ENCODE data around the gene EPN1. TPM values are rescaled to one million over a fixed set of nuclear protein-coding genes. Genes with fewer than 3 reads are reported as not detected.

Gene EPN1
- total RNA-seq, 3 donors from 2014 or later (not counting 1 experiment from before 2014, with no cell fraction given), result 47.6 to 56.4 (median 51.8) TPM

DNA sequence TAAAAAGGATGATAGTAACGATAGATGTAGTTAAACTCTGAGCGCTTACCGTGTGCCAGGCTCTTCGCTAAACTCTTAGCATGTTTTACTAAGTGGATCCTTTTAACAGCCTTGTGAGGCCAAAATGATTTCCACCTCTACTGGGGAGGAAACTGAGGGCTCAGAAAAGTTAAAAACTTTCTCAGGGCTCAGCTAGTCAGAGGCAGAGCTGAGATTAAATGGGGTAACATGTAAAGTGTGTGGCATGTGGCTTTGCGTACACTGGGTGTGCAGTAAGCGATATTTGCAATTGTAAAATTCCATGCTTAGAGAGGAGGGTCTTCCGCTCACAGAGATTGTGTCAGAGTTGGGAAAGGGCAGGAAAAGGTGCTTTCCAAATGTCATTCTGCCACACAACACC, 18.5 kb upstream of the EPN1 start:
- no peak for TF ChIP-seq CTCF (IDR thresholded peaks at IDR 0.05)
- WGBS (ENCODE audit: insufficient coverage), result 50% methylated on average over 7 of the region's 7 CpGs
- Mint-ChIP-seq H3K4me1 (peaks cover 48 to 64% of the 10 kb centered on the region in 2 donors), H3K4me3 (peak overlapping the region; percentile 100), H3K27ac (peak overlapping the region; percentile 99 to 100), H3K36me3 (peaks cover under 1% of the 10 kb centered on the region), H3K27me3 (ENCODE audit: low read depth in 2 of 2) (no peaks in the 10 kb centered on the region), H3K9me3 (no peaks in the 10 kb centered on the region)
- Histone ChIP-seq H3K9me3 (ENCODE audit: control insufficient read depth, insufficient read depth, low read length) (no peaks in the 10 kb centered on the region), H3K4me1 (ENCODE audit: control insufficient read depth, insufficient read depth, low read length) (peaks cover 59% of the 10 kb centered on the region), H3K27me3 (ENCODE audit: control insufficient read depth, insufficient read depth, low read length) (no peaks in the 10 kb centered on the region), H3K36me3 (ENCODE audit: control insufficient read depth, insufficient read depth, low read length) (peaks cover 29% of the 10 kb centered on the region), H3K27ac (ENCODE audit: low read length) (no peak overlapping the region), H3K4me3 (ENCODE audit: low read length) (no peak overlapping the region)
- intact Hi-C loops (cut with micrococcal nuclease), result loop anchor here (10.0 kb wide), 2 partner anchors 658 to 1462 kb away; partner anchors contain the start of genes TSEN34 and ZSCAN5A
- no peak for DNase-seq
- no peak for ATAC-seq

GRCh38 chr19:55656988-55657747, 17.9 kb upstream of the EPN1 start:
- H3K27ac ChIP-seq (ENCODE audit: low read length), result no peak overlapping the region
- DNase-seq (peak in 1 of 2 donors; percentile 45), ATAC-seq (no peak)
- H3K9me3 ChIP-seq (ENCODE audit: control insufficient read depth, insufficient read depth, low read length), result no peaks in the 10 kb centered on the region
- H3K4me3 ChIP-seq (ENCODE audit: low read length), result no peak overlapping the region
- Mint-ChIP-seq H3K27me3 (ENCODE audit: low read depth in 2 of 2) (no peaks in the 10 kb centered on the region), H3K4me3 (peak overlapping the region; percentile 100), H3K36me3 (peaks cover 6% of the 10 kb centered on the region), H3K9me3 (no peaks in the 10 kb centered on the region), H3K4me1 (peaks cover 54 to 68% of the 10 kb centered on the region in 2 donors), H3K27ac (peak overlapping the region; percentile 99 to 100)
- no peaks in the 10 kb centered on the region for H3K27me3 ChIP-seq (ENCODE audit: control insufficient read depth, insufficient read depth, low read length)
- H3K36me3 ChIP-seq (ENCODE audit: control insufficient read depth, insufficient read depth, low read length), result peaks cover 35% of the 10 kb centered on the region
- WGBS (ENCODE audit: insufficient coverage), result 41% methylated on average over 18 of the region's 18 CpGs
- no peak for TF ChIP-seq CTCF (IDR thresholded peaks at IDR 0.05)
- intact Hi-C loops (cut with micrococcal nuclease), result loop anchor here (10.0 kb wide), 2 partner anchors 658 to 1462 kb away; partner anchors contain the start of genes TSEN34 and ZSCAN5A
- H3K4me1 ChIP-seq (ENCODE audit: control insufficient read depth, insufficient read depth, low read length), result peaks cover 59% of the 10 kb centered on the region

GRCh38 chr19:55658846-55659459, 16.1 kb upstream of the EPN1 start:
- H3K9me3 Mint-ChIP-seq, result no peaks in the 10 kb centered on the region
- H3K4me1 ChIP-seq (ENCODE audit: control insufficient read depth, insufficient read depth, low read length), result peaks cover 52% of the 10 kb centered on the region
- TF ChIP-seq CTCF (IDR thresholded peaks at IDR 0.05), result no peak
- H3K27ac Mint-ChIP-seq, result peak overlapping the region; percentile 64 to 99
- no peak overlapping the region for H3K4me3 ChIP-seq (ENCODE audit: low read length)
- no peak for ATAC-seq
- peaks cover 8% of the 10 kb centered on the region for H3K36me3 Mint-ChIP-seq
- intact Hi-C loops (cut with micrococcal nuclease), result loop anchor here (10.0 kb wide), 2 partner anchors 656 to 1464 kb away; partner anchors contain the start of genes TSEN34 and ZSCAN5A
- WGBS (ENCODE audit: insufficient coverage), result 96% methylated on average over 37 of the region's 37 CpGs
- H3K4me3 Mint-ChIP-seq, result no peak overlapping the region
- H3K9me3 ChIP-seq (ENCODE audit: control insufficient read depth, insufficient read depth, low read length), result no peaks in the 10 kb centered on the region
- no peak overlapping the region for H3K27ac ChIP-seq (ENCODE audit: low read length)
- peaks cover 53 to 76% of the 10 kb centered on the region in 2 donors for H3K4me1 Mint-ChIP-seq
- peaks cover 51% of the 10 kb centered on the region for H3K36me3 ChIP-seq (ENCODE audit: control insufficient read depth, insufficient read depth, low read length)
- H3K27me3 Mint-ChIP-seq (ENCODE audit: low read depth in 2 of 2), result no peaks in the 10 kb centered on the region
- no peak for DNase-seq
- no peaks in the 10 kb centered on the region for H3K27me3 ChIP-seq (ENCODE audit: control insufficient read depth, insufficient read depth, low read length)

Measured in natural killer cell (primary cell).